GM12801 (cell line): Measurements from ENCODE around the gene EP300.

ENCODE experiments used
- CTCF ChIP-seq: IDR thresholded peaks from one replicate; pipeline ENCODE4 v1.5.1; 2011; ENCODE audit warnings: control low read depth; ENCODE audit not compliant: insufficient read length; ENCODE audit errors: extremely low read depth

The EP300 gene

GRCh38 chr22:41076857-41077256 is 15.5 kb upstream of the EP300 start:
- TF ChIP-seq CTCF: no peak

GRCh38 chr22:41078931-41079330 is 13.5 kb upstream of the EP300 start:
- no peak for TF ChIP-seq CTCF

DNA sequence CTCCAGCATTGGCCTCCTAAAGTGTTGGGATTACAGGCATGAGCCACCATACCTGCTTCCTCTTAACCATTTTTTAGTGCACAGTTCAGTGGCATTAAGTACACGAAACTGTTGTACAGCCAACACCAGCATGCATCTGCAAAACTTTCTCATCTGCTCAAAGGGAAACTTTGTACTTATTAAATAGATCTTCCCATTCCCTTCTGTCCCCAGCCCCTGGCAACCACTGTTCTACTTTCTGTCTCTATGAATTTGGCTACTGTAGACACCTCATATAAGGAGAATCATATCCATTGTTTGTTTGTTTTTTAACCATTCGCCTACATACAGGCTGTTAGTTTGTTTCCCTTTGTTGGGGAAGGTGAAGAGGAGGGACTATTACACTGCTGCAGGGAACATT is 6.5 kb upstream of the EP300 start:
- no peak for TF ChIP-seq CTCF

DNA sequence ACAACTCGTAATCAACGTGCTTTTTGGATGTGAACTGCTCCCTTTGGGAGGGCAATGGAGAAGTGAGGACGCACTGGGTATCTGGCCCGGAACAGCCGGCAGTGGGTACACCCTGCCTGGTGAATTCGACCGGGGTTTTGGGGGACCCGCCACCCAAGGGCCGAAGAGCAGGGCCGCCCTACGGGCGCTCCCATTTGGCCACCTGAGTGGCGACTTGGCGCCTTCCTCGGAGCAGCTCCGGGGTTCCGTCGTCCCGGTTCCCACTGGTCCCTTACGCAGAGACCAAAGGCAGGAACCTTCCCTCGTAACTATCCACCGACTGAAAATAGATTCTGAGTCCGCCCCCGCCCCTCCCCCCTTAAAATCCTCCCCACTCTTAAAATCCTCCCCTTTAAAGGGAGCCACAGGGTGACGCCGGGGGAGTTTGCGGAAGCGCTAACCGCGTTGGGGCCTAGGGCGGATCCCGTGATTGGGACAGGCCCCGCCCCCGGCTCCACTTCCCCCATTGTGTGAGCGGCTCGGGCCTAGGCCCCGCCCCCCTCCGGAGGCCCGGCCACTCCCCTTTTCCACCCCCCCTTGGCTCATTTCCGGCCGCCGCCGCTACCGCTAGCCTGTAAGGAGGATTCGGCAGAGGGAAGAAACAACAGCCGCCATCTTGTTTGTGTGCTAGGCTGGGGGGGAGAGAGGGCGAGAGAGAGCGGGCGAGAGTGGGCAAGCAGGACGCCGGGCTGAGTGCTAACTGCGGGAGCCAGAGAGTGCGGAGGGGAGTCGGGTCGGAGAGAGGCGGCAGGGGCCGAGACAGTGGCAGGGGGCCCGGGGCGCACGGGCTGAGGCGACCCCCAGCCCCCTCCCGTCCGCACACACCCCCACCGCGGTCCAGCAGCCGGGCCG is 1.0 kb upstream of the EP300 start:
- no peak for TF ChIP-seq CTCF

- TF ChIP-seq CTCF: no peak
These were observed 537 bp downstream of the EP300 start for GRCh38 chr22:41092847-41093411.

GRCh38 chr22:41094041-41094593 is 1.7 kb downstream of the EP300 start:
- no peak for TF ChIP-seq CTCF

GRCh38 chr22:41096391-41096790 is 4.0 kb downstream of the EP300 start:
- TF ChIP-seq CTCF: no peak
